Hematopoietic multipotent progenitor cell treated with erythropoietin and hydrocortisone succinate and interleukin-3 and kit ligand, for 17 days (in vitro differentiated cells): ENCODE results near the gene RAB3D.
"Not testable (repeated sequence)": the region's sequence is repeated elsewhere in the genome, so short reads cannot be mapped to it uniquely, and the experiment has no call there.

Source experiments
- DNase-seq: peaks from one replicate; pipeline ENCODE4 v3.0.0-alpha.2; 2015; ENCODE audit warnings: low spot score

The RAB3D gene

GRCh38 chr19:11365557-11366117 is 26.2 kb upstream of the RAB3D start:
- no peak for DNase-seq

DNA sequence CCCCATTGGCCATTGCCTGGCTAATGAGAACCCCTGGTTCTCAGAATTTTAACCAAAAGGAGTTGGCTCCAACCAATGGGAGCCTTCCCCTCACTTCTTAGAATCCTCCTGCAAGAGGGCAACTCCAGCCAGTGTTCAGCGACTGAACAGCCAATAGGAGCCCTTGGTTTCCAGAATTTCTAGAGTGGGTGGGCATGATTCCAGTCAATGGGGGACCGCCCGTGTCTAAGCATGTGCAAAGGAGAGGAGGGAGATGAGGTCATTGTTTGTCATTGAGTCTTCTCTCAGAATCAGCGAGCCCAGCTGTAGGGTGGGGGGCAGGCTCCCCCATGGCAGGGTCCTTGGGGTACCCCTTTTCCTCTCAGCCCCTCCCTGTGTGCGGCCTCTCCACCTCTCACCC is 25.5 kb upstream of the RAB3D start:
- no peak for DNase-seq

DNA sequence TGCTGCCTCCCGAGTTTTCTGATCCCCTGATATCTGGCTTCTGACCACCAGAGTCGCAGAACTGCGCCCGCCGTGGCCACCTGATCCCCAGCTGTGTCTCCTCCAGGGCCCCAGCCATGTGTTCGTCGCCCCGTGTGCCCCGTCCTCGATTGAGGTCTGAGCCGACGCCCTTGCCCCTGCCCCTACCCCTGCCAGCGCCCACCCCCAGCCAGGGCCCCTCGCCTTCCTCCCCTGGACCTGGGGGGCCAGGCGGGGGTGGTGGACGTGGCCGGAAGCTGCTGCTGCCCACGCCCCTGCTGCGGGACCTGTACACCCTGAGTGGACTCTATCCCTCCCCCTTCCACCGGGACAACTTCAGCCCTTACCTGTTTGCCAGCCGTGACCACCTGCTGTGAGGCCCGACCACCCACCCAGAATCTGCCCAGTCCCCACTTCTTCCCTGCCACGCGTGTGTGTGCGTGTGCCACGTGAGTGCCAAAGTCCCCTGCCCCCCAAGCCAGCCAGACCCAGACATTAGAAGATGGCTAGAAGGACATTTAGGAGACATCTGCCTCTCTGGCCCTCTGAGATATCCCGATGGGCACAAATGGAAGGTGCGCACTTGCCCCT is 24.9 kb upstream of the RAB3D start:
- no peak for DNase-seq

- DNase-seq: no peak
These were observed 24.4 kb upstream of the RAB3D start for GRCh38 chr19:11363881-11364280.

DNA sequence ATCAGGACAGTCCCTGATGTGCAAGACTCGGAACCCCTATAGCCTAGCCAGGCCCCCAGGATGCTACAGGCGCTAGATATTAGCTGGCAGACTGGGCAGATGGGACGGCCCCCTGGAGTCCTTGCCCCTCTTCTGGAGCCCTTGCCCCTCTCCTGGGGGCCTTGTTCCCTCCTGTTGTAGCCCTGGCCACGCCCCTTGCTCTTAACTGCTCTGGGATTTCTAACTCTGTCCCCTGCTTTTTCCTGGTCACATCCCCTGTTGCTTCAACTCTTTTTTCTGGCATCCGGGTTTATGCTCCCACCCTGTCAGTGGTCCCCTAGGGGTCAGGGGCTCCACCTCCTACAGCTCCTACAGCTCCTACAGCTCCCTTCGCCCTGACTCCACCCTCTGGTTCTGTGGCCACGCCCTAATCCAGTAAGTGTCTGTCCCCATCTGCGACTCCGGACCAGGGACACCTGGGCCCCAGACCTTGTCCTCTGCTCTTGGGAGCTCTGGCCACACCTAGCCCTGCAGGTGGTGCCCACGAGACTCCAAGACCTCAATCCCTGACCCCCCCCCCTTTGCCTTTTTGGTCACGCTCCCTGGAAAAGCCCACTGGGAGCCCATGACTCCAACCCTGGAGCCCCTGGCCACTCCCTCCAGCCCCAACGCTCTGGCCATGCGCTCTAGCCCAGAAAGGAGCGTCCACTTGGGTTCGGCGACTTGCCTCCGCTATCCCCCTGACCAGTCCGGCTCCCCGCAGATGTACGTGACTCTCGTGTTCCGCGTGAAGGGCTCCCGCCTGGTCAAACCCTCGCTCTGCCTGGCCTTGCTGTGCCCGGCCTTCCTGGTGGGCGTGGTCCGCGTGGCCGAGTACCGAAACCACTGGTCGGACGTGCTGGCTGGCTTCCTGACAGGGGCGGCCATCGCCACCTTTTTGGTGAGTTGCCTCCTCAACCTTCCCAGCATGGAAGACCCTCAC is 22.6 kb upstream of the RAB3D start:
- no peak for DNase-seq

GRCh38 chr19:11361037-11361770 is 21.7 kb upstream of the RAB3D start:
- DNase-seq: peak; percentile 31

GRCh38 chr19:11359421-11359820 is 20.0 kb upstream of the RAB3D start:
- no peak for DNase-seq

- DNase-seq: no peak
These were observed 17.5 kb upstream of the RAB3D start for GRCh38 chr19:11356676-11357550.

GRCh38 chr19:11356074-11356397 is 16.6 kb upstream of the RAB3D start:
- no peak for DNase-seq

- peak; percentile 64 for DNase-seq
These were observed 16.0 kb upstream of the RAB3D start, which contains the start of gene PLPPR2 for GRCh38 chr19:11355160-11356073. TSS of gene PLPPR2 (plus strand) at chr19:11355432. CDS start at chr19:11357674, 2,242 bp downstream.

GRCh38 chr19:11354102-11354501 is 14.6 kb upstream of the RAB3D start:
- DNase-seq: not testable (repeated sequence)

GRCh38 chr19:11349171-11349570 is 9.7 kb upstream of the RAB3D start:
- DNase-seq: no peak

DNA sequence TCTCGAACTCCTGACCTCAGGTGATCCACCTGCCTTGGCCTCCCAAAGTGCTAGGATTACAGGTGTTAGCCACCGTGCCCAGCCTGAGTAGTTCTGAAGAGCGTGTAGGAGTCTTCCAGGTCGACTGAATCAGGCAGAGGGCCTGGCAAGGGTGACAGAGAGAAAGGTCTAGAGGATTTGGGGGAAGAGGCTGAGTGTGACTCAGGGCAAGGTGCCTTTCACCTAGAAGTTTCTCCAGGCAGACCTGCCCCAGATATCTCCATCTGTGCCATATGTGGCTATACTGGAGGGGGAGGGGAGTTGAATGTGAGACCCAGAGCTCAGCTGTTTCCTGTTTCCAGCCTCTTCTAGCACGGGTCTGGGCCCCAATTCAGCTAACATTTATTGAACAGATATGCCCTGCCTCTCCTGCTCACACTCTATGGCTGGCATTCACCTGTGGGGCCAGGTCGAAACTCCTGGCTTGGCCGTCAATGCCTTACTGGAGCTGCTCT is 8.1 kb upstream of the RAB3D start:
- no peak for DNase-seq

GRCh38 chr19:11346104-11346940 is 6.9 kb upstream of the RAB3D start, which contains the start of the genes CCDC159 and TMEM205:
TSS of gene CCDC159 (plus strand) at chr19:11346519. CDS start at chr19:11346607, 88 bp downstream.
TSS of gene TMEM205 (minus strand) at chr19:11346268. CDS start at chr19:11345619, 649 bp downstream.
- peak; percentile 97 for DNase-seq

DNA sequence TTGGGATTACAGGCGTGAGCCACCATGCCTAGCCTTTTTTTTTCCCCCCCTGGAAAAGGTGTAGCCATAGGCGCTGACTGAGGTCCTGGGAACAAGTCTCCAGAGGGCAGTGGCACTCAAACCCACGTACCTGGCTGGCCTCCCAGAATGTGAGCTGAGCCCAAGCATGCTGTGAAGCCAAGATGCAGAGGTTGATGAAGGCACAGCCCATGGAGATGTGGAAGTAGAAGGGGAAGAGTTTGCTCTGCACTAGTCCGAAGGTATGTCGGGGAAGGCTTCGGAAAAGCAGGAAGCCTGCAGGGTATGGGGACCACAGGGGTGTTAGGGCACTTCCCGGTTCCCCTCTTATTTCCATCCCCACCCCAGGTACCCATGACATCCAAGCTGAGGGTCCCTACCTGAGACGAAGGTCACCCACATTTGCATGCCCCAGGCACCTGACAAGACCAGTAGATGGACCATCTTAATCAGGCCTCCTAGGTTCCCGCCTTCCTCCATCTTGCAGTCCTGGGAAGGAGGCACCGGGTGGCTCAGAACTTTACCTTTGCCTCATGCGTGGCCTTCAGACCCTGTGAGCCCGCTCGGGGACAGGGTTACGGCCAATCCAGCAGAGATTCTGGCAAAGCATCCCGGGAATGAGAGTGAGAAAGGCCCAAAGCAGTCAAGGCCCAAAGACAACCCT is 5.8 kb upstream of the RAB3D start:
- DNase-seq: no peak

- no peak for DNase-seq
These were observed 3.0 kb upstream of the RAB3D start for GRCh38 chr19:11342429-11342828.

GRCh38 chr19:11340099-11340467 is 626 bp upstream of the RAB3D start:
- DNase-seq: not testable (repeated sequence)

DNA sequence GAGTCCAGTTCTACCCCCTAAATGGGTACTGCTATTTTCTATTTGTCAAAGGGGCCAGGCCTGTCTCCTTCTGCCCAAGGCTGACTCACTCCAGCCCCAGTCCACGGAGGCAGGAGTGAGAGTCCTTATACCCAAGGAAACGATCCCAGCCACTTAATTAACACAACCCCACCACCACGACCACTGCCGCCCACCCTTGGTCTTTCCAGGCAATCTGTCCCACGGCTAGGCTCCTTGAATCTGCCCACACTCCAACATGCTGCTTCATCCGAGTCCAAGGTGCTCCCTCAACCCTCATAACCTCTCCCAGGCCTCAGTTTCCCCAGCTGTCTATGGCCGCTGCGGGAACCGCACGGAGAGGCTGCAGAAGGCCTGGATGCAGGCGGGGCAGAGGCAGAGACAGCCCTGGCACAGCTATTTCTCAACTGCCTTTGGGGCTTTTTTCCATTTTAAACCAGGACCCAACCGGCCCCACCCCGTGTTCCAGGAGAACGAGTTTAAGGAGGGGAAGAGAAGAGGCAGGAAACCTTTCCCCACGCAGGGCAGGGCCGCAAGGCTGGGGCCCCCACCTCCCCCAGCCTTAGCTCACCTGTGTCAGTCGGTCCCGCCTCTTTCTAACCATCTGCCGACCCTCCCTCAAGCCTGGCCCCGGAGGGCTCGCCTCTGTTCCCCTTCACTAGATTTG is 746 bp downstream of the RAB3D start:
- DNase-seq: no peak
